OCI-LY7 (cell line): Measurements from ENCODE around the gene LMX1B.
A peak's percentile ranks its signal among the peaks of the same experiment; 100 is the strongest.

Source experiments
- CTCF ChIP-seq: fragments of 200-600 bp; sonication (generic); conservative IDR thresholded peaks from 2 replicates; pipeline ENCODE4 v1.5.1; 2014; ENCODE audit warnings: mild to moderate bottlenecking, antibody characterized with exemption, low read length, moderate library complexity, mixed read lengths
- EZH2phosphoT487 ChIP-seq: fragments of 200-600 bp; sonication (generic); IDR thresholded peaks from 2 replicates; pipeline ENCODE4 v1.6.1; 2018; ENCODE audit warnings: low read depth, borderline replicate concordance, mild to moderate bottlenecking, mixed run types, antibody characterized with exemption, low read length, moderate library complexity, mixed read lengths

- peak; percentile 51 for TF ChIP-seq CTCF
- TF ChIP-seq EZH2phosphoT487 = no peak
Observed at GRCh38 chr9:126564716-126565115, 49.0 kb upstream of the LMX1B start.
